Panc1 (cell line): ENCODE results near the gene EPS8L1. TPM values are rescaled to one million over a fixed set of nuclear protein-coding genes. Genes with fewer than 3 reads are reported as not detected.

Experiments used
- ATAC-seq: fragments of 200-7000 bp; cut with Tn5 transposase; 2 replicates; pipeline ENCODE4 v1.9.1; 2020; ENCODE audit warnings: mild to moderate bottlenecking, moderate library complexity
- BruUV-seq: library from RNA; stranded (reverse); fragments of 400-500 nt; replicated peaks from 2 replicates; lab custom pipeline; 2021; lab: Mats Ljungman, UMichigan
- CTCF ChIA-PET: fragments of 300-600 bp; sonication (Branson Sonifier 250); formaldehyde crosslinking; loops from one replicate; lab custom pipeline; 2022; ENCODE audit warnings: antibody characterized with exemption; lab: Charles Lee
- POLR2A ChIA-PET: fragments of 300-600 bp; sonication (Branson Sonifier 250); formaldehyde crosslinking; loops from one replicate; lab custom pipeline; 2022; ENCODE audit warnings: antibody characterized with exemption; lab: Charles Lee
- DNase-seq: peaks from one replicate; pipeline ENCODE4 v3.0.0-alpha.2; 2010; ENCODE audit warnings: low read depth, low spot score
- H3K27ac ChIP-seq: 2 replicates; pipeline ENCODE4 v1.5.1; 2011; ENCODE audit warnings: mild to moderate bottlenecking, low read length, inconsistent platforms
- H3K27me3 ChIP-seq: fragments of 200-500 bp; sonication (Bioruptor generic); 2 replicates; pipeline ENCODE4 v1.6.0; 2014; ENCODE audit warnings: low read length, inconsistent platforms; ENCODE audit not compliant: control insufficient read depth, insufficient read depth
- H3K36me3 ChIP-seq: fragments of 200-500 bp; sonication (Bioruptor generic); 2 replicates; pipeline ENCODE4 v1.5.1; 2014; ENCODE audit warnings: inconsistent platforms, mild to moderate bottlenecking, low read length, moderate library complexity; ENCODE audit not compliant: control insufficient read depth, insufficient read depth
- H3K4me1 ChIP-seq: 2 replicates; pipeline ENCODE4 v1.5.1; 2011; ENCODE audit warnings: inconsistent platforms, mild to moderate bottlenecking, low read length, moderate library complexity; ENCODE audit not compliant: control insufficient read depth, insufficient read depth
- H3K4me3 ChIP-seq, 2 experiments: 2 replicates each; pipeline ENCODE4 v1.5.1; 2011 to 2012; ENCODE audit warnings: low read depth in 2 of 2, low read length in 2 of 2, mild to moderate bottlenecking in 2 of 2, inconsistent platforms in 1 of 2, moderate library complexity in 1 of 2
- H3K9me3 ChIP-seq: fragments of 200-500 bp; sonication (Bioruptor generic); 2 replicates; pipeline ENCODE4 v1.5.1; 2014; ENCODE audit warnings: low read depth, mild to moderate bottlenecking, inconsistent platforms, low read length, moderate library complexity; ENCODE audit not compliant: control insufficient read depth, insufficient read depth
- CTCF ChIP-seq: fragments of 450-650 bp; IDR thresholded peaks from 2 replicates; pipeline ENCODE4 v1.5.1; 2017; ENCODE audit warnings: mild to moderate bottlenecking
- POLR2AphosphoS5 ChIP-seq: IDR thresholded peaks from 2 replicates; pipeline ENCODE4 v1.6.1; 2012; ENCODE audit warnings: mild to moderate bottlenecking, low read depth, low read length, moderate library complexity
- SIN3A ChIP-seq: IDR thresholded peaks from 2 replicates; pipeline ENCODE4 v1.6.1; 2012; ENCODE audit warnings: low read depth, mild to moderate bottlenecking, low read length, moderate library complexity, borderline replicate concordance; ENCODE audit not compliant: insufficient read depth
- TCF7L2 ChIP-seq: IDR thresholded peaks from 2 replicates; pipeline ENCODE4 v1.6.1; 2011; ENCODE audit warnings: mild to moderate bottlenecking, low read depth, low read length, inconsistent platforms
- in situ Hi-C: cut with HindIII; loops from 2 replicates; pipeline ENCODE4 v1.10.0; 2016; ENCODE audit warnings: low sequenced_read_pairs, low pct_unique_long_range_greater_than_20kb
- intact Hi-C: fragments of 100-400 bp; cut with micrococcal nuclease; formaldehyde crosslinking; loops from one replicate; pipeline ENCODE4 v1.10.0; 2022; ENCODE audit not compliant: unreplicated experiment
- total RNA-seq: library from RNA; stranded (reverse); gene quantifications from one replicate; pipeline ENCODE4 v1.2.1, GENCODE V29; 2021; ENCODE audit not compliant: unreplicated experiment
- TF ChIP-seq, protein P1 (sequence below), 2 experiments: IDR thresholded peaks; 2 replicates each; pipeline ENCODE4 v1.6.1; 2011 to 2012; ENCODE audit warnings: low read depth in 2 of 2, control low read depth in 1 of 2, low read length in 1 of 2, mild to moderate bottlenecking in 1 of 2, moderate library complexity in 1 of 2; ENCODE audit not compliant: insufficient read depth in 1 of 2

EPS8L1 gene
- total RNA-seq, 1 experiment from 2014 or later = 11.0 TPM

DNA sequence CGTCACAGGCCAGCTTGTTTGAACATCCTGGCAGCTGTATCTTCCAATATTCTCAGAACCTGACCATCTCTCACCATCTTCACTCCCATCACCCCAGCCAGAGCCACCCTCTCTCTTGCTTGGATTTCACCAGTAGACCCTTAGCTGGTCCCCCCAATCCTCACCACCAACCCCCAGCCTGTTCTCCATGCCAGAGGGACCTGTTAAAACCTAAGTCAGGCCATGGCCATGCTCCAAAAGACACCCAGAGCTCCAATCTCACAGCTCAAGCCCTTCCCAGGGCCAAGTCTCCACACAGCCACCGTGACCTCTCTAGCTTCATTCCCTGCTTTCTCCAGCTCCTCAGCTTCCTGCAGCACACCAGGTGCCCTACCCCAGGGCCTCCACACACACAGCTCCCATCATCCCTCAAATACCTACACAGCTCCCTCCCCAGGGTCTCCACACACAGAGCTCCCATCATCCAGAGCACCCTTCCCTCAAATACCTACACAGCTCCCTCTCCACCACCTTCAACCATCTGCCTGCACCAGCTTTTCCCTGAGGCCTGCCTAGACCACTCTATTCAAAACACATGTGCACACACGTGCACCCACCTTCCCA lies 13.8 kb downstream of the EPS8L1 start:
- no peak overlapping the region for H3K27ac ChIP-seq
- H3K4me3 ChIP-seq = no peak overlapping the region
- H3K4me1 ChIP-seq = peaks cover 17% of the 10 kb centered on the region
- intact Hi-C loops (no loop called here), in situ Hi-C loops (no loop called here)
- TF ChIP-seq CTCF (no peak), POLR2AphosphoS5 (no peak), TCF7L2 (no peak), SIN3A (no peak)
- TF ChIP-seq, protein P1, sequence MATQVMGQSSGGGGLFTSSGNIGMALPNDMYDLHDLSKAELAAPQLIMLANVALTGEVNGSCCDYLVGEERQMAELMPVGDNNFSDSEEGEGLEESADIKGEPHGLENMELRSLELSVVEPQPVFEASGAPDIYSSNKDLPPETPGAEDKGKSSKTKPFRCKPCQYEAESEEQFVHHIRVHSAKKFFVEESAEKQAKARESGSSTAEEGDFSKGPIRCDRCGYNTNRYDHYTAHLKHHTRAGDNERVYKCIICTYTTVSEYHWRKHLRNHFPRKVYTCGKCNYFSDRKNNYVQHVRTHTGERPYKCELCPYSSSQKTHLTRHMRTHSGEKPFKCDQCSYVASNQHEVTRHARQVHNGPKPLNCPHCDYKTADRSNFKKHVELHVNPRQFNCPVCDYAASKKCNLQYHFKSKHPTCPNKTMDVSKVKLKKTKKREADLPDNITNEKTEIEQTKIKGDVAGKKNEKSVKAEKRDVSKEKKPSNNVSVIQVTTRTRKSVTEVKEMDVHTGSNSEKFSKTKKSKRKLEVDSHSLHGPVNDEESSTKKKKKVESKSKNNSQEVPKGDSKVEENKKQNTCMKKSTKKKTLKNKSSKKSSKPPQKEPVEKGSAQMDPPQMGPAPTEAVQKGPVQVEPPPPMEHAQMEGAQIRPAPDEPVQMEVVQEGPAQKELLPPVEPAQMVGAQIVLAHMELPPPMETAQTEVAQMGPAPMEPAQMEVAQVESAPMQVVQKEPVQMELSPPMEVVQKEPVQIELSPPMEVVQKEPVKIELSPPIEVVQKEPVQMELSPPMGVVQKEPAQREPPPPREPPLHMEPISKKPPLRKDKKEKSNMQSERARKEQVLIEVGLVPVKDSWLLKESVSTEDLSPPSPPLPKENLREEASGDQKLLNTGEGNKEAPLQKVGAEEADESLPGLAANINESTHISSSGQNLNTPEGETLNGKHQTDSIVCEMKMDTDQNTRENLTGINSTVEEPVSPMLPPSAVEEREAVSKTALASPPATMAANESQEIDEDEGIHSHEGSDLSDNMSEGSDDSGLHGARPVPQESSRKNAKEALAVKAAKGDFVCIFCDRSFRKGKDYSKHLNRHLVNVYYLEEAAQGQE (IDR thresholded peaks at IDR 0.05; ENCODE audit: insufficient read depth in 1 of 2, low read depth in 2 of 2, low read length in 1 of 2) = no peak
- POLR2A ChIA-PET = no interaction called here
- DNase-seq (no peak), ATAC-seq (no peak; the same call in 1 of the 2 replicates)
- H3K27me3 ChIP-seq = no peaks in the 10 kb centered on the region
- no peaks in the 10 kb centered on the region for H3K9me3 ChIP-seq
- CTCF ChIA-PET = interaction anchor here (0.5 kb wide), 2 partner anchors 45 to 72 kb away, joined by 3 to 4 read pairs; no protein-coding TSS in a partner anchor
- peaks cover 2% of the 10 kb centered on the region; the same call in 1 of the 2 replicates for H3K36me3 ChIP-seq
- BruUV-seq = no TSS peak

DNA sequence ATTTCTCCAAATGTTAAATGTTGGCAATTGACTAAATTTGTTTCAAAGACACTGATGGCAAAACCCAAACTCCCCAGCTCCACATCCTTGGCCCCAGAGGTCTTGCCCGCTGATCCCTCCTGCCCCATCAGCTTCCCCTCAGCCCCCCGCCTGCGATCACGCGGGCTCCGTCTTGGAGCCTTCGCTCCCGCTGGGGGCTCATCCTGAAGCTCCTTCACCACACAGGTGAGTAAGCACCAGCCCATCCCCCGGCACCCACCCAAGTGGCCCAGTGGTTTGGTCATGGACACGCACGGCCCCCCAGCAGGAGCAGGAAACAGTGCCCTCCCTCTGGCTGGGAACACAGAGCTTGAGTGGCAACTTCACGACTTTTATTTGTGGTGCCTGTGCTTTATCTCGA lies 14.9 kb downstream of the EPS8L1 start:
- CTCF ChIA-PET = interaction anchor here (0.6 kb wide), 1 partner anchor 45 kb away, joined by 6 read pairs; no protein-coding TSS in a partner anchor
- intact Hi-C loops = no loop called here
- POLR2A ChIA-PET = no interaction called here

More for the DNA sequence above, 14.9 kb downstream of the EPS8L1 start:
- Histone ChIP-seq H3K4me3 (no peak overlapping the region), H3K4me1 (peaks cover 28% of the 10 kb centered on the region), H3K27ac (no peak overlapping the region), H3K36me3 (peaks cover 2% of the 10 kb centered on the region; the same call in 1 of the 2 replicates), H3K27me3 (no peaks in the 10 kb centered on the region), H3K9me3 (no peaks in the 10 kb centered on the region)
- TF ChIP-seq CTCF (no peak), TCF7L2 (no peak), POLR2AphosphoS5 (no peak), SIN3A (no peak)
- TF ChIP-seq, protein P1 (IDR thresholded peaks at IDR 0.05; ENCODE audit: insufficient read depth in 1 of 2, low read depth in 2 of 2, low read length in 1 of 2) = no peak
- ATAC-seq = no peak
- BruUV-seq = no TSS peak
- in situ Hi-C loops = no loop called here
- no peak for DNase-seq
